Kidney epithelial cell (primary cell): ENCODE data around the gene CHMP6. TPM values are rescaled to one million over a fixed set of nuclear protein-coding genes. Genes with fewer than 3 reads are reported as not detected.
"Not testable (repeated sequence)": the region's sequence is repeated elsewhere in the genome, so short reads cannot be mapped to it uniquely, and the experiment has no call there.

Source experiments
- DNase-seq: peaks from one replicate; pipeline ENCODE4 v3.0.0-alpha.2; 2010; ENCODE audit warnings: low read depth
- H3K27me3 ChIP-seq: 2 replicates; pipeline ENCODE4 v1.6.0; 2011; ENCODE audit warnings: low read length; ENCODE audit not compliant: control insufficient read depth, insufficient read depth
- H3K36me3 ChIP-seq: 2 replicates; pipeline ENCODE4 v1.5.1; 2011; ENCODE audit warnings: low read length; ENCODE audit not compliant: control insufficient read depth, insufficient read depth
- H3K4me3 ChIP-seq: 2 replicates; pipeline ENCODE4 v1.5.1; 2011; ENCODE audit warnings: low read depth, mild to moderate bottlenecking, control low read depth, low read length
- CTCF ChIP-seq: IDR thresholded peaks from 2 replicates; pipeline ENCODE4 v1.5.1; 2011; ENCODE audit warnings: mild to moderate bottlenecking, moderate library complexity, low read length, control low read depth, inconsistent platforms; ENCODE audit not compliant: insufficient read depth, poor library complexity, severe bottlenecking
- total RNA-seq: library from RNA; depleted of rRNA; stranded (reverse); fragments of >200 nt; gene quantifications from 2 replicates; pipeline ENCODE4 v1.2.3, GENCODE V29; 2015

The CHMP6 gene
- total RNA-seq, 1 donor from 2014 or later, result 26.6 TPM

DNA sequence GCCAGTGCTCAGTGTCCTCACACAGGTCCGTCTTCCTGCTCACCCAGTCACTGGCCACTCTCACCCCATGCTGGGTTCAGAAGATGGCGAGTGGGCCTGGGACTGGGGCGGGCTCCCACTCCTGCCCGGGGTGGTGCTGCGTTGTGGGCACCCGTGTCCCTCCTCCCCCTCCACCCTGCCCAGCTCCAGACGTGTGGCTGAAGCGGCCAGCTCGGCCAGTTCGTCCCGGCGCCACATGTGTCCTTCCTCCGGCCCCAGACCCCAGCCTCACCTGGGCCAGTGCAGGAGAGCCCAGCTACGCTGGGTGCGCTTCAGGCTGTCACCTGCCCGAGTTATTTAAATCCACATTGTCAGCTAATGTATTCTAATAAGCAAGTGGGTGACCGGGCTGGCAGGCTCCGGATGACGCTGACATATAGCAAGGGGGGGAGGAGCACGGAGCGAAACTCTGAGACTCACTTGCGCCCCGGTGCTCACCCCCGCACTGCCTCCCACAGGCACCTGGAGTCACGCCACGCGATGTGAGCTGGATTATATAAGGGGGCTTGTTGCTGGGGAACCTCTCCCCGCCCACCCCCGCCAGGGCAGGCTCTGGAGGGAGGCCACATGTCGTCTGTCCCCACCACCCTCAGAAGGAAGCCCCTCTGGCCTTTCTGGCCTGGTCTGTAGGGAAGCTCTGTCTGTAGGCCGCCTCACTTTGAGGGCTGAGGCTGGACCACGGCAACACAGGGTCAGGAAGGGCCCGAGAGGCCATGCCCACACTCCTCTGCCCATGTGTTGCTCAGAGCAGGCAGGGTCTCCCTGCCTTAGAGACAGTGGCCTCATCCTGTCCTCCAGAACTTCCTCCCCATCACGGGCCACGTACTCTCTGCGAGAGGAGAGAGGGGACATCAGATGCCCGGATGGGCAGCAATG, 36.2 kb downstream of the CHMP6 start:
- TF ChIP-seq CTCF, result no peak

DNA sequence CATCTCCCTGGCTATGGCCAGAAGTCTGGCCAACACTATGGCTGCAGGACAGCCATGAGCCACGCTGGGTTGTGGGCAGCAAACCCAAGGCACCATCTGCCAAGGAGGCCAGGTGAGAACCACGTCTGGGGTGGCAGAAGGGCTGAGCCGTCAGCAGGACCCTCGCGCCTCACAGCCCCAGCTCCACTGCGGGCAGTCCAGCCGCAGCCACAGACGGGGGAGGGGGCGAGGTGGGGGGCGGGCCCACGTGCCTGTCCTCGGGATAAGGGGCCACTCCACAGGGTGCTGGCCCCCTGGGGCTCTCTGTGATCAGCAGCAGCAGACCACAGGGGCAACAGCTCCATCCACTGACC, 36.8 kb downstream of the CHMP6 start:
- no peak for DNase-seq
- H3K36me3 ChIP-seq, result no peaks in the 10 kb centered on the region
- peaks cover 33% of the 10 kb centered on the region for H3K27me3 ChIP-seq
- no peak for TF ChIP-seq CTCF
- no peak overlapping the region for H3K4me3 ChIP-seq

More for the DNA sequence above, 36.2 kb downstream of the CHMP6 start:
- no peaks in the 10 kb centered on the region for H3K36me3 ChIP-seq
- DNase-seq, result no peak
- peaks cover 34% of the 10 kb centered on the region for H3K27me3 ChIP-seq
- H3K4me3 ChIP-seq, result no peak overlapping the region

DNA sequence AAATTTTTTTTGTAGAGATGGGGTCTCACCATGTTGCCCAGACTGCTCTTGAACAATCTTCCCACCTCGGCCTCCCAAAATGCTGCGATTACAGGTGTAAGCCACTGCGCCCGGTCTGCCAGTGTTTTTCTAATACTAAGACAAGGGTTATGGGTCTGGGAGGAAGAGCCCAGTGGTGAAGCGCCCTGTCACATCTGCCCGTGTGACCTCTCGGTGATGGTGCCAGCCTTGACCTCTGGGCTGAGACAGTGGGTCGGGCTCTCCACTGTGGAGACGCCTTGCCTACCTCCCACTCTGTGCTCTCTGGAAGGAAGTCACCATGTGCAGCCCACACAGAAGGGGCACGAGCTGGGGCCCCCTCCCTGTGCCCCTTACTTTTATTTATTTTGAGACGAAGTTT, 38.2 kb downstream of the CHMP6 start:
- H3K36me3 ChIP-seq, result no peaks in the 10 kb centered on the region
- H3K4me3 ChIP-seq, result no peak overlapping the region
- no peak for DNase-seq
- TF ChIP-seq CTCF, result no peak
- H3K27me3 ChIP-seq, result peaks cover 31% of the 10 kb centered on the region

DNA sequence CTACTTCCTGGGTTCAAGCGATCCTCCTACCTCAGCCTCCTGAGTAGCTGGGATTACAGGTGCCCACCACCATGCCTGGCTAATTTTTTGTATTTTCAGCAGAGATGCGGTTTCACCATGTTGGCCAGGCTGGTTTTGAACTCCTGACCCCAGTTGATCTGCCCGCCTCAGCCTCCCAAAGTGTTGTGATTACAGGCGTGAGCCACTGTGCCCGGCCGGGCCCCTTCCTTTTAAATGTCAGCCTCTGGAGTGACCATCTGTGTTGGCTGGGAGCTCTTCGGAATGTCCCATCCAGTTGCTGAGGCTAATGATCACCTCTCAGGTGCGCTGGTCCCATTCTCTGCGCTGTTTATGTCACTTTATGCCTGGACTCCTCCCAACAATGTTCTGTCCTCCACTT, 38.7 kb downstream of the CHMP6 start:
- not testable (repeated sequence) for H3K36me3 ChIP-seq, DNase-seq, H3K4me3 ChIP-seq
- H3K27me3 ChIP-seq, result peaks cover 28% of the 10 kb centered on the region

- peaks cover 25% of the 10 kb centered on the region for H3K27me3 ChIP-seq
- no peak overlapping the region for H3K4me3 ChIP-seq
- H3K36me3 ChIP-seq, result no peaks in the 10 kb centered on the region
- no peak for DNase-seq
- no peak for TF ChIP-seq CTCF
Measured at GRCh38 chr17:81030741-81031565, 39.3 kb downstream of the CHMP6 start.

GRCh38 chr17:81031566-81032550, 40.2 kb downstream of the CHMP6 start:
- DNase-seq, result no peak
- TF ChIP-seq CTCF, result no peak

More at GRCh38 chr17:81031566-81032550, 40.2 kb downstream of the CHMP6 start:
- H3K27me3 ChIP-seq, result peaks cover 16% of the 10 kb centered on the region
- H3K36me3 ChIP-seq, result no peaks in the 10 kb centered on the region
- H3K4me3 ChIP-seq, result no peak overlapping the region
